Vagina (tissue), 2 donors: ENCODE data around the gene NAPSA.

Experiments used
- CTCF ChIP-seq, 3 experiments: fragments of 450-650 bp in 2 of 3; fragments of 200-600 bp in 1 of 3; sonication (generic) in 1 of 3; IDR thresholded peaks; one replicate each; pipeline ENCODE4 v1.5.1; 2017 to 2019; ENCODE audit warnings: antibody characterized with exemption in 3 of 3, mild to moderate bottlenecking in 2 of 3, moderate library complexity in 2 of 3
- POLR2A ChIP-seq, 2 donors: fragments of 450-650 bp; IDR thresholded peaks; one replicate each; pipeline ENCODE4 v1.6.1; 2017; ENCODE audit warnings: antibody characterized with exemption in 2 of 2, mild to moderate bottlenecking in 2 of 2, moderate library complexity in 2 of 2

DNA sequence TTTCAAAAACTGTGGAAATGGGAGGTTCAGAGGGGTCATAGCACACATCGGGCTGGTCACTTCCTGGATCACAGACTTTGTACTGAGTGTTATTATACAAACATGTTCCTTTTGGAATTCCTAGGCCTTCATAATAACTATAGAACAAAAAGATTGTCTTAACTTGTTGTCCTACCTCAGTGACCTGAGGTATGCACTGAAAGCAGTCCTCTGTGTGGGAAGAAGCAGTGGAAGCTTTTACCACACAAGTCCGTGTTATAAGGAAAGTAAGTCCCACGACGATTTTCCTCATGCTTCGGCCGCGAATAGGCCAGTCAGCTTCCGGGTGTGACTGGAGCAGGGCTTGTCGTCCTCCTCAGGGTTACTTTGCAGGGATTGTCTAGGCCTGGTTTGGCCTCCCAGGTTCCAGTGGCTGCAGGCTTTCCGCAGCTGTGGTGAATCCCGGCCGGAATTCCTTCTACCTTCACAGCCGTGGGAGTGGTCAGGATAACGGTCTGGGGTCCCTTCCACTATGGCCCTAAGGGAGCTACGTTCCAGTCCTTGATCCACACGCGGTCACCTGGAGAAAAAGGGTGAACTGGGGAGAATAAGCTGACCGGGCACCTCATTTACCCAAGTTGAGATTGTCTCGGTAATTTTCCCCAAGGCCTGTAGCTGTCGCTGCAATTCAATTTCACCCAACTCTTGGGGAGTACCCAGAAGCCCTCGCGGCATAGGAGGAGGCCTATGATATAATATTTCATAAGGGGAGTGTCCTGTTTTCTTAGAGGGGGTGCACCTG is 16.0 kb downstream of the NAPSA start:
- no peak for TF ChIP-seq POLR2A (IDR thresholded peaks at IDR 0.05)
- TF ChIP-seq CTCF (IDR thresholded peaks at IDR 0.05): no peak
